ENCODE results near the gene GDI1. TPM values are rescaled to one million over a fixed set of nuclear protein-coding genes. Genes with fewer than 3 reads are reported as not detected.

Gene GDI1
- polyA plus RNA-seq, 4 donors = 120 to 154 (median 127) TPM

DNA sequence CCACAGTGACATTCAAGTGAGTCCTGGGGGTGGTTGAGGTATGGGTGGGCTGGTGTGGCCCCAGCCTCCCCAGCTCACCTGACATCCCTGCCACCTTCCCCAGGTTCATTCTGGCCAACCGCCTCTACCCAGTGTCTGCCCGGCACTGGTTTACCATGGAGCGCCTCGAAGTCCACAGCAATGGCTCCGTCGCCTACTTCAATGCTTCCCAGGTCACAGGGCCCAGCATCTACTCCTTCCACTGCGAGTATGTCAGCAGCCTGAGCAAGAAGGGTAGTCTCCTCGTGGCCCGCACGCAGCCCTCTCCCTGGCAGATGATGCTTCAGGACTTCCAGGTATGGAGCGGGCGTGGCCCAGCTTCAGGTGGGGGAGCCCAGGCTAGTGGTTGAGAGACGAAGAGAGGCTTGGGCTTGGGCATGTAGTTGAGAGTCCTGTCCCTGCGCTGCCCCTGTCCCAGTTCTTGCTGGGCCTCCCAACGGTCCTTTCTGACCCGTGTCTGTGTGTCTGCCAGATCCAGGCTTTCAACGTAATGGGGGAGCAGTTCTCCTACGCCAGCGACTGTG is 1.7 kb upstream of the GDI1 start:
- DNase-seq (ENCODE audit: low read depth in 4 of 4, low spot score in 3 of 4) = no peak

DNA sequence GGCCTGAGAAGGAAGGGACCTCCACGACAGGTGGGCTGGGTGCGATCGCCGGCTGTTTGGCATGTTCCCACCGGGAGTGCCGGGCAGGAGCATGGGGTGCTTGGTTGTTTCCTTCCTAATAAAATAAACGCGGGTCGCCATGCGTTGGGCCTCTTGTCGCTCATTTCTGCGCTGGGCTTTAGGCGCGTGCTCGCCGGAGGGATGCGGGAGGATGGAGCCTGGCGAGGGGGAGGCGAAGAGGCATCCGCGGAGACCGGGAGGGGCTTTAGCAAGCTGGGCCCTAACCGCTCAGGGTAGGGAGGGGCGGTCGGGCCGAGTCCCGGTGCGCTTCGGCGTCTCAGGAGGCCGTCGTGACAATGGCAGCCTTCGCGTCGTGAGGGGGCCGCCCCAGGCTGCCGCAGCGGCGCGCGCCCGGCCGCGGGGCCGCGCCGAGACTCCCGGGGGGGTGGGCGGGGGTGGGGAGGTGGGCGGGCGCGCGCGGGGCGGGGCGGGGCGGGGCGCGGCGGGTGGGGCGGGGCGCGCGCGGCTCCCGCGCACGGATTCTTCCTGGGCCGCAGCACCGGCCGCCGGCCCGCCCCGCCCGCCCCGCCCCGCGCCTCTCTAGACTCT is 476 bp upstream of the GDI1 start:
- DNase-seq (ENCODE audit: low read depth in 4 of 4, low spot score in 3 of 4) = no peak

DNA sequence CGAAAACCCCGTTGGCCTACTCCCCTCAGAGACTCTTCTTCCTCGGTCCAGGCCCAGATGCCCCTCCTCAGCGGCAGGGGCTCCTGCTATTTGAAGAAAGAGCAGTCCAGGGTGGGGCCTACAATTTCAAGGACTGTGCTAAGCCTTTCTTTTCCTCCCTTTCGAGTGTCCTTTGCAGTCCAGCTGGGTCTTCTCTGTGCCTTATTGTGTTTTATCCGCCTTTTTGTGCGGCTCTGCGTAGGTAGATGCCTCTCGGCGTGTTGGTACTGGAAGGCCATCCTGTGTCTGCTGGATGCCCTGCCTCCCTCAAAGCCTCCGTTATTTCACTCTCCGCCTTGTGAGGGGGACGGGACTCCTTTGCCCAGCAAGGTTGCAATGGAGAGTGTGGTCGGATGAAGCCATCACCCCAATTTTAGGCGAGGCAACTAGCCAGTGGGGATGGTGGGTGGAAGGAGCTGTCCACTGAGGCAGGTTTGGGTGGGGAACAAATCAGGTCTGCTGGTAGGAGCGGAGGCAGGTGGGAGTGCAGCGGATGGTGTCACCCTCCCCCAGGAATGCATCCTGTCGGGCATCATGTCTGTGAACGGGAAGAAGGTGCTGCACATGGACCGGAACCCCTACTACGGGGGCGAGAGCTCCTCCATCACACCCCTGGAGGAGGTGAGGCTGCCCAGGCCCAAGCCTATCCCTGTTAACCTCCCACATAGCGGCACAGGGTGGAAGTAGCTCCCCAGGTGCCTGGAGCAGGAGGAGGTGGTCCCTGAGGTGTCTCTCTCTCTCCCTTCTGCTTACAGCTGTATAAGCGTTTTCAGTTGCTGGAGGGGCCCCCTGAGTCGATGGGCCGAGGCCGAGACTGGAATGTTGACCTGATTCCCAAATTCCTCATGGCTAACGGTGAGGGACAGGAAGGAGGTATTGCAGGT is 1.3 kb downstream of the GDI1 start:
- no peak for DNase-seq (ENCODE audit: low read depth in 4 of 4, low spot score in 3 of 4)

DNA sequence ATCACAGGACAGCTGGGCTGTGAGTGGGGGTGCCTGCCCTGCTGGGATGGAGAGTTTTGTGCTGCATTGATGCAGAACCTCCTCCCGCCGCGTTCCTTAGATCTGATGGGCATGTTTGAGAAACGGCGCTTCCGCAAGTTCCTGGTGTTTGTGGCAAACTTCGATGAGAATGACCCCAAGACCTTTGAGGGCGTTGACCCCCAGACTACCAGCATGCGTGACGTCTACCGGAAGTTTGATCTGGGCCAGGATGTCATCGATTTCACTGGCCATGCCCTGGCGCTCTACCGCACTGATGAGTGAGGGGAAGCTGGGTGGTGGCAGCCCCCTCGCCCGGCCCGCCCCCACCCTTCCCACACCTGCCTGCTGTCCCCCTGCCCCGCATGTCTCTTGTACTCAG is 2.9 kb downstream of the GDI1 start:
- DNase-seq (ENCODE audit: low read depth in 4 of 4, low spot score in 3 of 4) = no peak

DNA sequence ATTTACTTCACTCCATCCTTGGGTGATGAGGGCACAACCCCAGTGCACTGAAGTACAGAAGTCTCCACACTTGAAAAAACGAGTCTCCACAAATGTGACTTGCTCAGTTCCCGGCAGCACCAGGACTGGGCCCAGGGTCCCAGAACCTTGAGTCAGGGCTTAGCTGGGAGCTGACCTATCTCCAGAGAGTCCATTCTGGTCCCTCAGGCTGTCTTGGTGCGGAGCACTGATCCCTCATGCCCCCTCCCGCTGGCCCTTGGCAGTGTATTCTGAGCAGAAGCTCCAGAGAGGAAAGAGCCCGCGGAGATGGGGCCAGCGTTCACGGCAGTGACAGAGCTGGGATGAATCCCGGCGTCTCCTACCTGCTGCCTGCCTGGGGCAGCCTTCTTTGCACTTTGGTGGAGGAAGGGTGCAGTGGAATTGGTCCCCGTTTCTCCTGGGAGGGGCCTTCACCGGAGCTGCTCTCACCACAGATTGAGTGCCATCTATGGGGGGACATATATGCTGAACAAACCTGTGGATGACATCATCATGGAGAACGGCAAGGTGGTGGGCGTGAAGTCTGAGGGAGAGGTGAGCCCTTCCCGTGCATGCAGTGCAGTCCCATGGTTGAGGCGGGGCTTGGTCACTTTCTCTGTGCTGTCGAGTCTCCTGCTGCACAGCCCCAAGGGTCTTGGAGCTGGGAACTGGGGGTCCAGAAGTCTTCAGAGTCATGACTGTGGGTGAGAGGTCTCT is 3.8 kb downstream of the GDI1 start:
- no peak for DNase-seq (ENCODE audit: low read depth in 4 of 4, low spot score in 3 of 4)

DNA sequence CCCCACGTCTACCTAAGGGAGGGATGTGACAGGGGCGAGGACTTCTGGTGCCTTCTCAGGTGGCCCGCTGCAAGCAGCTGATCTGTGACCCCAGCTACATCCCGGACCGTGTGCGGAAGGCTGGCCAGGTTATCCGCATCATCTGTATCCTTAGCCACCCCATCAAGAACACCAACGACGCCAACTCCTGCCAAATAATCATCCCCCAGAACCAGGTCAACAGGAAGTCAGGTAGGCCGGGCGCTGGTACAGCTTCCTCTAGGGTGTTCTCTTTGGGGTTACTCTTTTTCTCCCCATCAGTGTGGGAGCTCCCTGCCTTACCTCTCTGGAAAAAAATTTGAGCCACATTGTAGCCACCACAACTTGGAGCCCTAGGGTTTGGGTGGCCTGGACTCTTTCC is 4.6 kb downstream of the GDI1 start:
- DNase-seq (ENCODE audit: low read depth in 4 of 4, low spot score in 3 of 4) = no peak

DNA sequence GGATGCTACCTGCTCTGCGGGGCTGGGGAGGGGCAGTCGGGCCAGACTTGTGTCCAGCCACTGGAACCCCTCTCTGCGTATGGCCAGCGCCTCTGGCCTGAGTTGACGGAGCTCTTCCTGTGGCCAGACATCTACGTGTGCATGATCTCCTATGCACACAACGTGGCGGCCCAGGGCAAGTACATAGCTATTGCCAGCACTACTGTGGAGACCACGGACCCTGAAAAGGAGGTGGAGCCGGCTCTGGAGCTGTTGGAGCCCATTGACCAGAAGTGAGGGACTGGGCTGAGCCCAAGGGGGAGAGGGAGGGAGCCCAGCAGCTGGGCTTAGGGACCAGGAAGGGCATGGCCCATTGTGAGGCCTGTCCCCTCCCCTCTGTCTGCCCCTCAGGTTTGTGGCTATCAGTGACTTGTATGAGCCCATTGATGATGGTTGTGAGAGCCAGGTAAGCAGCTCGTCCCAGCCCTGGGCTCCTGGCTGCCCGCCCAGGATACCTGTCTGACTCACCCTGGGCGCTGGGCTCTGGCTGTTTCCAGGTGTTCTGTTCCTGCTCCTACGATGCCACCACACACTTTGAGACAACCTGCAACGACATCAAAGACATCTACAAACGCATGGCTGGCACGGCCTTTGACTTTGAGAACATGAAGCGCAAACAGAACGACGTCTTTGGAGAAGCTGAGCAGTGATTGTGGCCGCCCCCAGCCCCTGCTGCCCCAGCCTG is 5.2 kb downstream of the GDI1 start:
- no peak for DNase-seq (ENCODE audit: low read depth in 4 of 4, low spot score in 3 of 4)

DNA sequence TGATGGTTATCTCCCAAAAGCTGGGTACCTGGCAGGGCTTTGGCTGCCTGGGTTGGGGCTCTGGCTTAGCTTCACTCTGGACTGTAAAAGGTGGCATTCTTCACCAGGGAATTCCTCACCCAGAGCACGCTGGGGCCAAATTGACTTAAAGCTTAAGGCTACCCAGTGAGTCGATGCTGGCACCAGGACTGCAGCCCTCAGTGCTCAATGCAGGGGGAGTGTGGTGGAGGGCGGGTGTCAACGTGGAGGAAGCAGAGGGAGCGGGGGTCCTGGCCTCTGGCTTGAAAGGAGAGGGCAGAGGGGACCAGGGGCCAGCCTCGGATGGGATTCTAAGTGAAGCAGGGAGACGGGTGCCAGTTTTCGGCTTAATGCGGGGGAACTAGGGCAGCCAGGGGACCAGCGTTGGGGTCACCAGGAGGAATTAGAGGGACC is 6.5 kb downstream of the GDI1 start:
- no peak for DNase-seq (ENCODE audit: low read depth in 4 of 4, low spot score in 3 of 4)

DNA sequence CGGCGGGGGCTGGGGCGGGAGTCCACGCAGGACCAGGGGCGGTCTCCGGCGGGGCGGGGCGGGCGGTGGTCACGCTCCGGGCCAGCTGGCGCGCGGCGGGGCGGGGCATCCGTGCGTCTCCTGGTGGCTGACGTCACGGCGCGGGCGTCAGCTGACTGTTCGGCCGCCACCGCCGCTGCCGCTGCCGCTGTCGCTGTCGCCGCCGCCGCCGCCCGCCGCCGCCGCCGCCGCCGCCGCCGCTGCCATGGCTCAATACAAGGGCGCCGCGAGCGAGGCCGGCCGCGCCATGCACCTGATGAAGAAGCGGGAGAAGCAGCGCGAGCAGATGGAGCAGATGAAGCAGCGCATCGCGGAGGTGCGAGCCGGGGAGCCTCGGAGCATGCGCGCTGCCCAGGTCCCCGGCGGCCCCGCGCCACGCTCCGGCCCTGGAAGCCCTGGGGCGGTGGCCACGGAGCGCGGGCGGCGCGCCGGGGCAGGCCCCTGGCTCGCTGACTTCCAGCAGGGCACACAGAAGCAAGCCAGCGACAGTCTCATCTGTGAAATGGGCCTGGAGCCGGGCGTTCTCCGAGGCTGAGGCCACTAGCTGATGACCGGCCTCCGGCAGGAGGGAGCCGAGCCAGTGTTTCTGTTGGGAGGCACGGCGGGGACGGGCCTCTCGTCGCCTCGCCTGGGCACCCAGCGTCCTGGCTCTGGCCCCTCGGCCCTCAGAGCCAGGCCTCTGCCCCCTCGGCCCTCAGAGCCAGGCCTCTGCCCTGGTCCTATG is 7.2 kb downstream of the GDI1 start, which contains the start of gene FAM50A:
FAM50A (plus strand) TSS at position 150 of the 763 bp plus-strand sequence; CDS start at position 245, 95 bp downstream.
- no peak for DNase-seq (ENCODE audit: low read depth in 4 of 4, low spot score in 3 of 4)

DNA sequence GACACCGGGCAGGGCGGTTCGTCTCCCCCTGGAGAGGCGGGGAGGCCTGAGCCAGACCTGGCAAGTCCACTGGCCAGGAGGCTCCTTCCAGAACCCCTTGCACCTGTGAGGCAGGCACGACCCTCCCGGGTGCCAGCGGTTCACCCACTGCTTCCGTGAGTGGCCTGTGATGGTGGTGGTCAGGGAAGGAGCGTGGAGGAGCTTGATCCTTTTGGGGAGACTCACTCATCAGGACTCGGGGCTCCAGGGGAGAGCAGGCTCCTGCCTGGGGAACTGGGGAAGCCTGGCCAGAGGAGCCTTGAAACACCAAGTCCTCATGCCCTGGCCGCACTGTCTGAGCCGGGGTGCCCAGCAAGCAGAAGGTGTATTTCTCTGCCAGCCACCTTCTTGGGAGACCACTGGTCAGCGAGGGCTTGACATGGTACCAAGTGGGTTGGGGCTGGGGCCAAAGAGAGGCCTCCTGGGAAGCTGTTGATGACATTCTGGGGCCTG is 7.8 kb downstream of the GDI1 start:
- no peak for DNase-seq (ENCODE audit: low read depth in 4 of 4, low spot score in 3 of 4)

DNA sequence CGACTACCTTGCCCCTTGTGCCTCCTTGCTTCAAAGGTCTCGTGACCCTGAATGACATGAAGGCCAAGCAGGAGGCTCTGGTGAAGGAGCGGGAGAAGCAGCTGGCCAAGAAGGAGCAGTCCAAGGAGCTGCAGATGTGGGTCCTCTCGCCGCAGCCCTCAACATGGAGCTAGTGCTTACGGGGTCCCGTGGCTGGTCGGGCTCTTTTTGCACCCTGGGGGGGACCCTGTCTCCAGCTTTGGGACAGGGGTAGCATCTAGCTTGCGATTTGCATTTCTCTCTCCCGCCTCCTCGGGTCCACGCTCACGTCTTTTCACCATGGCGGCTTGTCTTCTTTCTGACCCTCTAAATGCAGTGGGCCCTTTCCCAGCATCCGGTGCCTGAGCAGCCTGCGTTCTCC is 8.8 kb downstream of the GDI1 start:
- DNase-seq (ENCODE audit: low read depth in 4 of 4, low spot score in 3 of 4) = no peak

DNA sequence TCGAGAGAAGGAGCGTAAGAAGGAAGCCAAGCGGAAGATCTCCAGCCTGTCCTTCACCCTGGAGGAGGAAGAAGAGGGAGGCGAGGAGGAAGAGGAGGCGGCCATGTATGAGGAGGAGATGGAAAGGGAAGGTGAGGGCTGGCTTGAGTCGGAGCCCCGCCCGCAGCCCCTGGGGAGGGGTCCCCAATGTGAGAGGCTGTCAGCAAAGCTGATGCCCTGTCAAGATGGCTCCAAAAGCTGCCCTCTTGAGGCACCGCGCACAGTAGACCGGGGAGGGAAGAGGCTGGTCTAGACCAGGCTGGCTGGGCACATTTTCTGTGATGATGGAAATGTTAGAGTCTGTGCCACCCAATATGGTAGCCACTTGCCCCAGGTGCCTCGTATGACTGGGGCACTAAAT is 9.5 kb downstream of the GDI1 start:
- no peak for DNase-seq (ENCODE audit: low read depth in 4 of 4, low spot score in 3 of 4)

DNA sequence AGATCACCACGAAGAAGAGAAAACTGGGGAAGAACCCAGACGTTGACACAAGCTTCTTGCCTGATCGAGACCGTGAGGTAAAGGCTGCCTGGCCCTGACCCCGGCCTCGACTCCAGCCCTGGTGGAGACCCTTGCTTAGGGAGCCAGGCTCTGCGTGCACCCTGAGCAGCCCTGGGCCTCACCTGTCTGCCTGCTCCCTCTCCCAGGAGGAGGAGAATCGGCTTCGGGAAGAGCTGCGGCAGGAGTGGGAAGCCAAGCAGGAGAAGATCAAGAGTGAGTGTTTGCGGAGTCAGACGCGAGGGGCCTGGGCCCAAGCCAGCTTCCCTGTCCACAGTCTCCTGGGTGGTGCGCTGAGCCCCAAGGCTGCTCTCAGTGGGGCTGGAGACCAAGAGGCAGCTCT is 11.5 kb downstream of the GDI1 start:
- no peak for DNase-seq (ENCODE audit: low read depth in 4 of 4, low spot score in 3 of 4)

DNA sequence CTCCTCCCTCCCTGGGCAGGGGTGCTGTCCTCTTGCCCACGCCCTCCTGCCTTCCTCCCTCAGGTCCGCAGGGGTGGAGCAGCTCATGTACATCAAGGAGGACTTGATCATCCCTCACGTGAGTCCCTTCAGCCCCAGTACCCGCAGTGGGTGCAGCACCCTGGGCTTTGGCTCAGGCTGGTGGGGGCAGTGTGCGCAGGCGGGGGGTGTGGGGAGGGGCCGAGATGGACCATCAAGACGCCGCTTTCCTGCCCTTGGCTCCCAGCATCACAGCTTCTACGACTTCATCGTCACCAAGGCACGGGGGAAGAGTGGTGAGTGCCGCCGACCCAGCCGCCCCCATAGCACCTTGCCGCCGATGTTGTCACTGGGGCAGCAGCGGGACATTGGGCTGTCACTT is 12.7 kb downstream of the GDI1 start:
- no peak for DNase-seq (ENCODE audit: low read depth in 4 of 4, low spot score in 3 of 4)

DNA sequence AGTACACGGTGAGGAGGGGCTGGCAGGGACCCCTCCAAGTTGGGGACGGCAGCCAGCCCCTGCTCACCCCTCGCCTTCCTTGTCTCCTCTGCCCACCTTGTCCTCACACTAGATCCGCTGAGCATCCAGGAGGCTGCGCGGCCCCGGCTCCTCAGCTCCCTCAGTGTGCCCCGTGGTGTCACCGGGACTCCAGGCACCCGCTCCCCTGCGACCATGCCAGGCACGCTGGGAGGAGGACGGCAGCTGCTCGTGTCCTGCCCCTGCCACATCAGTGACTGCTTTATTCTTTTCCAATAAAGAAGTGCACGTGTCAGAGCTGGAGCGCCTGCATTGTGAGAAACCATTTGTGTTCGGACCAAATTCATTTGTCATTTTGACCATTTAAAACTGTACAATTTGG is 13.4 kb downstream of the GDI1 start:
- DNase-seq (ENCODE audit: low read depth in 4 of 4, low spot score in 3 of 4) = no peak

DNA sequence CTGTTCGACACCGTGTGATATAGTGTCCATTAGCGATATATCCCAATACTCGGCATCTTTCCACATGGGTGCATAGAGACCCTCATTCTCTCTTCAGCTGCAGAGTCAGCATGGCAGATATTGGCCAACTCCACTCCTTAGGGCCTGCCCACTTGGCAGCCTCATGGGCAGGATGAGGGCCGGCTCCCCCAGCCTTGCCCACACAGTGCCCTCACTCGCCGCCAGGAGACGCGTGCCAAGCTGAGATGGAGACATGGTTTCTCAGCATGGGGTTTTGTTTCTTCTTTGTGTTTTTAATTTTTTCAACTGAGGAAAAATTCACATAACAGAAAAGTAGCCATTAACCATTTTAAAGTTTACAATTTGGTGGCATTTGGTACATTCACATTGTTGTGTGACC is 15.9 kb downstream of the GDI1 start:
- no peak for DNase-seq (ENCODE audit: low read depth in 4 of 4, low spot score in 3 of 4)

DNA sequence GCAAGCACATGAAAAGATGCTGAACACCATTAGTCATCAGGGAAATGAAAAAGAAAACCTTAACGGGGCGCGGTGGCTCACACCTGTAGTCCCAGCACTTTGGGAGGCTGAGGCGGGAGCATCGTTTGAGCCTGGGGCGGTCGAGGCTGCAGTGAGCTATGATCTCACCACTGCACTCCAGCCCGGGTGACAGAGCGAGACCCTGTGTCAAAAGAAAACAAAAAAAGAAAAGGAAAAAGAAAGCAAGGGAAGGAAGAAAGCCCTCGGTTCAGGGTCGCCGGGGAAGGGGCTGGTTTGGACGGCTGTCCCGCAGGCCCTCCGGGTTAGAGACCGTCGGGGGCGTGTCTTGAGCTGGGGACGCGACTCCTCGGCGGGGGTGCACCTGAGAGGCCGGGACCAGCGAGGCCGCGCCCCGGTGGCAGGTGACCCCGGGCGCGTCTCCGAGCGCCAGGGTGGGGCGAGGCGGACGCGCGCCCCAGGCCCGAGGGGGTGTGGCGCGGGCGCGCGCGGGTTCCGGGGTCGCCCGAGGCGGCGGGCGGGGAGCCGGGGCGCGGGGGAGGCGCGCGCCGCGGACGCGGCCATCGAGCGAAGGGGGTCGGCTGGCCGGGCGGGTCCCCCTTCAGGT is 20.6 kb downstream of the GDI1 start:
- DNase-seq (ENCODE audit: low read depth in 4 of 4, low spot score in 3 of 4) = no peak

DNA sequence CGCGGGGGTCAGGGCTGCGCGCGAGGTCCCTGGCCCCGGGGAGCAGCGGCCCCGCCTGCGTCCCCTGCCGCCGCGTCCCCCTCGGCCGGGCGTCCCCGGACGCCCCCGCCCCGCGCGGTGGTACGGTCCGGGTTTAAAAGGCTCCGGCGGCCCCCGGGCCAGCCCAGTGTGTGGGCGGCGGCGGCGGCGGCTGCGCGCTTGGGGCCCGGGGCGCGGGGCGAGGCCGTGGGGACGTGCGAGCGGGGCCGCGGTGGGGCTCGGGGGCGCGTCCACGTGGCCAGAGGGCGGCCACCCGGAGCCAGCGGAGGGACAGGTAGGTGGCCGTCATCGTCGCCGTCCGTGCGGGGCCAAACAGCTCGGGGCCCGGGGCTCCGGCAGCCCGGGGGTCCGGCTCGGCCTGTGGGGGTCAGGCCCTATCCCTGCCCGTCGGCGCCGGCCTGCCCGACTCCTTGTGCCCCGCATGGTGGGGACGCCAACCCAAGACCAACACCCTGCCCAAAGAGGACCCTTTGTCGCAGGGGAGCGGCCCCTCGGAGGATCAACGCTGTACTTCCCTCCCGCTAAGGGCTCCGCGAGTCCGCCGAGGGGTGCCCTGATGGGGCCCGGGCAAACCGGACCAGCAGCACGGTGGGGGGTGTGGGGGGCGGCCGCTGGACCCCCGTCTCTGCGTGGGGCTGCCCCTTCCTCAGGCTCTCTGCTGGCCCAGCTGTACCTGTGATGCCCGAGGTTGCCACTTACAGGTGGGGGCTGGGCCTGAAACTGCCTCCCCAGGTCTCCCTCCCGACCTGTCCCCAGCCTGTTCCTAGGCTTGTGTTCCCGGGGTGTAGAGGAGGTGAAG is 21.4 kb downstream of the GDI1 start, which contains the start of gene PLXNA3:
PLXNA3 (plus strand) TSS at position 166 of the 838 bp plus-strand sequence. CDS start 1,903 bp downstream, outside the sequence.
- no peak for DNase-seq (ENCODE audit: low read depth in 4 of 4, low spot score in 3 of 4)
